ENCODE measurements around the gene IKZF5.

DNA sequence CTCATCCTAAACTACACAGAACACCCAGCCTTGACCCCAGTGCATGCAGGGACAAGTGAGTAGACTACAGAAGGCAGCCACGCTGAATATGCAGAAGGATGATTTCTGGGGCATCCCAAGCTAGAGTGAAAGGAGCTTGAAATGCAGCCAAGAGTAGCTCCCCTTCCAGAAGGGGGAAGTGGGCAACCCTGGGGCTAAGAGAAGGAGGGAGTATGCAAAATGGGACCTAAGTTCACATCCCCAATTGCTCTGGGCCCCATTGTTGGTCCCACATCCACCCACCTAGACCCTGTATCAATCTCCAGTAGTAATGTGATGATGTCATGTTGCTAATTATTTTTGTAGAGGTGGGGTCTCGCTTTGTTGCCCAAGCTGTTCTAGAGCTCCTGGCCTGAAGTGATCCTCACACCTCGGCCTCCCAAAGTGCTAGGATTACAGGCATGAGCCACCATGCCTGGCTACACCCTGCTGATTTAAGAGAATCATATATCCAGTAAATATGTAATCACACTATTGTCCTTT lies 34.0 kb downstream of the IKZF5 start:
- TF ChIP-seq, protein P1, sequence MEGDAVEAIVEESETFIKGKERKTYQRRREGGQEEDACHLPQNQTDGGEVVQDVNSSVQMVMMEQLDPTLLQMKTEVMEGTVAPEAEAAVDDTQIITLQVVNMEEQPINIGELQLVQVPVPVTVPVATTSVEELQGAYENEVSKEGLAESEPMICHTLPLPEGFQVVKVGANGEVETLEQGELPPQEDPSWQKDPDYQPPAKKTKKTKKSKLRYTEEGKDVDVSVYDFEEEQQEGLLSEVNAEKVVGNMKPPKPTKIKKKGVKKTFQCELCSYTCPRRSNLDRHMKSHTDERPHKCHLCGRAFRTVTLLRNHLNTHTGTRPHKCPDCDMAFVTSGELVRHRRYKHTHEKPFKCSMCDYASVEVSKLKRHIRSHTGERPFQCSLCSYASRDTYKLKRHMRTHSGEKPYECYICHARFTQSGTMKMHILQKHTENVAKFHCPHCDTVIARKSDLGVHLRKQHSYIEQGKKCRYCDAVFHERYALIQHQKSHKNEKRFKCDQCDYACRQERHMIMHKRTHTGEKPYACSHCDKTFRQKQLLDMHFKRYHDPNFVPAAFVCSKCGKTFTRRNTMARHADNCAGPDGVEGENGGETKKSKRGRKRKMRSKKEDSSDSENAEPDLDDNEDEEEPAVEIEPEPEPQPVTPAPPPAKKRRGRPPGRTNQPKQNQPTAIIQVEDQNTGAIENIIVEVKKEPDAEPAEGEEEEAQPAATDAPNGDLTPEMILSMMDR (IDR thresholded peaks at IDR 0.05; ENCODE audit: low read depth, low read length, missing input control) = no peak
- TF ChIP-seq, protein P2, sequence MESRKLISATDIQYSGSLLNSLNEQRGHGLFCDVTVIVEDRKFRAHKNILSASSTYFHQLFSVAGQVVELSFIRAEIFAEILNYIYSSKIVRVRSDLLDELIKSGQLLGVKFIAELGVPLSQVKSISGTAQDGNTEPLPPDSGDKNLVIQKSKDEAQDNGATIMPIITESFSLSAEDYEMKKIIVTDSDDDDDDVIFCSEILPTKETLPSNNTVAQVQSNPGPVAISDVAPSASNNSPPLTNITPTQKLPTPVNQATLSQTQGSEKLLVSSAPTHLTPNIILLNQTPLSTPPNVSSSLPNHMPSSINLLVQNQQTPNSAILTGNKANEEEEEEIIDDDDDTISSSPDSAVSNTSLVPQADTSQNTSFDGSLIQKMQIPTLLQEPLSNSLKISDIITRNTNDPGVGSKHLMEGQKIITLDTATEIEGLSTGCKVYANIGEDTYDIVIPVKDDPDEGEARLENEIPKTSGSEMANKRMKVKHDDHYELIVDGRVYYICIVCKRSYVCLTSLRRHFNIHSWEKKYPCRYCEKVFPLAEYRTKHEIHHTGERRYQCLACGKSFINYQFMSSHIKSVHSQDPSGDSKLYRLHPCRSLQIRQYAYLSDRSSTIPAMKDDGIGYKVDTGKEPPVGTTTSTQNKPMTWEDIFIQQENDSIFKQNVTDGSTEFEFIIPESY (IDR thresholded peaks at IDR 0.05) = no peak
- TF ChIP-seq, protein P3, sequence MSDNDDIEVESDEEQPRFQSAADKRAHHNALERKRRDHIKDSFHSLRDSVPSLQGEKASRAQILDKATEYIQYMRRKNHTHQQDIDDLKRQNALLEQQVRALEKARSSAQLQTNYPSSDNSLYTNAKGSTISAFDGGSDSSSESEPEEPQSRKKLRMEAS (IDR thresholded peaks at IDR 0.05) = no peak
- TF ChIP-seq TAF1 (conservative IDR thresholded peaks at IDR 0.05) = no peak
- no peak for TF ChIP-seq GABPA (IDR thresholded peaks at IDR 0.05 in 1 of 2, conservative IDR thresholded peaks at IDR 0.05 in 1 of 2)
- TF ChIP-seq JUND (IDR thresholded peaks at IDR 0.05) = no peak

All from liver (tissue), 3 donors.